GM10847 (cell line): ENCODE data around the gene SOX9.

Source experiments
- POLR2A ChIP-seq: IDR thresholded peaks from 2 replicates; pipeline ENCODE4 v1.6.1; 2011; ENCODE audit not compliant: insufficient read length; ENCODE audit errors: extremely low read depth

The SOX9 gene

GRCh38 chr17:72164158-72164739 lies 43.4 kb downstream of the SOX9 start:
- TF ChIP-seq POLR2A, result no peak

GRCh38 chr17:72165192-72165866 lies 44.5 kb downstream of the SOX9 start:
- no peak for TF ChIP-seq POLR2A

- no peak for TF ChIP-seq POLR2A
Observed at GRCh38 chr17:72165867-72166439, 45.1 kb downstream of the SOX9 start.

GRCh38 chr17:72167593-72167992 lies 46.8 kb downstream of the SOX9 start:
- no peak for TF ChIP-seq POLR2A

- no peak for TF ChIP-seq POLR2A
Observed at GRCh38 chr17:72169823-72170222, 49.0 kb downstream of the SOX9 start.

DNA sequence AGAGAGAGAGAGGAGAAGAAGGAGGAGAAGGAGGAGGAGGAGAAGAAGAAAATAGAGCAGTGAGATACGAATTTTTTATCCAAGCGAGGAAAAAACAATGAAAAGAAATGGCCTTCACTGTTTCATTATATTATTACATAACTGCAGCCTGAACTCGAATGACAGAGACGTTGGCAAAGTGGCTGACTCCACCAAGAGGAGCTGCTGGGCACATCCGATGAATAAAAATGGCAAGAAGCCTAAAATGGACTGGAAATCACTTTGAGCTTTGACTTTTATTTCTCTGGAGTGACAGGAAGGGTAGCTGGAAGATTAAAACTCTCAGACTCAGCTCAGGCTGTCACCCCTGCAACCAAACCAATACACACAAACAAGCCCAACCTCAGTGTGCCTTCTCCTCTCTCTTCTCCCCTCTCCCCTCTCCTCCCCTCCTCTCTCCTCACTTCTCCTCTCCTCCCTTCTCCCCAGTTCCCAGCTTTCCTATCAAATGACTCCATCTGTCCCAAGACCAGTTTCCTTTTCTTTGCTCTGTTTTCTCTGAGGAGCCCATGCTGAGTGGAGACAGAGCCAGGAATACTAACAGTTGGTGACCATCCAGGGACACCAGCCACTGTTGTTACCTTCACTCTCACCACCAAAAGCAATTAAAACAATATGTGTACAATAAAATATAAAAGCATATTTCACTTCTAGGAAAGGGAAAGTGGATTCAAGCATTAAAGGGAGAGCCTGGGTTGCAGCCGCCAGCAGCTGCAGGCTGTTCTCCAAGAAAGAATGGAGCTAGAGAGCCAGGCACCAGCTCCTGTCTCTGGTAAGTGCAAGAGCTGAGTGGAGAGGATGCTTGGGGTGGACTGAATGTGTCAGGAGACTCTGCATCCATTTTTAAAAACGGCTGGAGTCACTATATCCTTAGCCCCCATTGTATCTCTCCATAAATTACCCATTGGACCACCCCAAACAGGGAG lies 51.2 kb downstream of the SOX9 start:
- no peak for TF ChIP-seq POLR2A

DNA sequence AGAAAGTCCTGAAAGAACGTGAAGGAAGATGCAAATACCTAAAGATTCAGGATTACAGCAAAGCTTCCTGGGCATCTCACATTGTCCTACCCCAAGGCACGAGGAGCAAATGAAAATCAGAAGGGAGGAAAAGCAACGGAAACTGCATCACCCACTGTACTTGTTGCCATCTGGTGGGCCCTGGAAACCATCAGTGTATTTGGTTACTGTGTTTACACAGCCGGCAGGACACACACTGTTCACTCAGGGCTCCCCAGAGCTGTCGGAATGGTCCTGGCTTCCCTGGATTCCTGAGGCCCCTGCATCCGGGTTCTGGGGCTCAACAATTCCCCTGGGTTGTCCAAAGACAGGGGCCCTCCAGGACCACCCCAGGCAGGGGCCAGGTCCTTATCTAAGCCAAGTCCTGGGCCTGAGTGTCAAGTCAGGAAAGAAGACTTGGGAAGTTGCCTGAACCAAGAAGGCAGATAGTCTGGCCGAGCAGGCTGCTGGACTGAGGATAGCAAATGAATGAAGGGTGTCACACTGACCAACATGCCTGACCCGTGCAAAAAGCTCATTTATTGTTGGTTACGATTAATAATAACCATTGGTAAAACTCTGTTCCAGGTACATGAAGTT lies 52.8 kb downstream of the SOX9 start:
- TF ChIP-seq POLR2A, result no peak

- no peak for TF ChIP-seq POLR2A
Observed at GRCh38 chr17:72175263-72175662, 54.4 kb downstream of the SOX9 start.
